Thyroid gland (tissue), 4 donors: ENCODE data around the gene FOXP1.

Experiments
- POLR2A ChIP-seq, 2 donors: fragments of 450-650 bp; IDR thresholded peaks; one replicate each; pipeline ENCODE4 v1.6.1; 2017; ENCODE audit warnings: antibody characterized with exemption in 2 of 2, mild to moderate bottlenecking in 2 of 2, moderate library complexity in 1 of 2
- TF ChIP-seq, protein P1 (sequence below), 6 experiments: fragments of 200-600 bp in 3 of 6; fragments of 450-650 bp in 3 of 6; sonication (generic) in 3 of 6; IDR thresholded peaks; one replicate each; pipeline ENCODE4 v1.5.1; 2016 to 2019; ENCODE audit warnings: antibody characterized with exemption in 6 of 6, mild to moderate bottlenecking in 2 of 6, inconsistent platforms in 1 of 6, moderate library complexity in 1 of 6

DNA sequence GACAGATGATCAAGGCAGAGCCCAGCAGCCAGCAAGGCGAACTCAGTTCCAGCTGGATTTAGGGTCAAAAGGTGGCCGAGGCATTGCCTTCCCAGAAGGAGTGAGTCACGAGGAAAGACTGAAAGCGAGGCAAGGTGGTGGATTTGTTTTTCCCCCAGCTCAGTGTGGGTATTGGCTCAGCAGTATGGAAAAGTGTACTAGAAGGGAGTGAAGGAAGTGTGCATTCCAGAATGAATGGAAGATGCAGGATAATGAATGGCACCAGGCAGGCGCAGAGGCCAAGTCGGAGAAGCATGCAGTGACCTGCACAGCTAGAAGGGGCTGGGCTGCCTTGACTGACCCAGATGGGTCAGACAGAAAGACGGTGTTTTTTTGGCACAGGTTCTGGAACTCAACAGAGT, 46.3 kb downstream of the FOXP1 start:
- TF ChIP-seq, protein P1, sequence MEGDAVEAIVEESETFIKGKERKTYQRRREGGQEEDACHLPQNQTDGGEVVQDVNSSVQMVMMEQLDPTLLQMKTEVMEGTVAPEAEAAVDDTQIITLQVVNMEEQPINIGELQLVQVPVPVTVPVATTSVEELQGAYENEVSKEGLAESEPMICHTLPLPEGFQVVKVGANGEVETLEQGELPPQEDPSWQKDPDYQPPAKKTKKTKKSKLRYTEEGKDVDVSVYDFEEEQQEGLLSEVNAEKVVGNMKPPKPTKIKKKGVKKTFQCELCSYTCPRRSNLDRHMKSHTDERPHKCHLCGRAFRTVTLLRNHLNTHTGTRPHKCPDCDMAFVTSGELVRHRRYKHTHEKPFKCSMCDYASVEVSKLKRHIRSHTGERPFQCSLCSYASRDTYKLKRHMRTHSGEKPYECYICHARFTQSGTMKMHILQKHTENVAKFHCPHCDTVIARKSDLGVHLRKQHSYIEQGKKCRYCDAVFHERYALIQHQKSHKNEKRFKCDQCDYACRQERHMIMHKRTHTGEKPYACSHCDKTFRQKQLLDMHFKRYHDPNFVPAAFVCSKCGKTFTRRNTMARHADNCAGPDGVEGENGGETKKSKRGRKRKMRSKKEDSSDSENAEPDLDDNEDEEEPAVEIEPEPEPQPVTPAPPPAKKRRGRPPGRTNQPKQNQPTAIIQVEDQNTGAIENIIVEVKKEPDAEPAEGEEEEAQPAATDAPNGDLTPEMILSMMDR (IDR thresholded peaks at IDR 0.05): no peak
- no peak for TF ChIP-seq POLR2A (IDR thresholded peaks at IDR 0.05)
